ENCODE data around the gene MNX1.
A peak's percentile ranks its signal among the peaks of the same experiment; 100 is the strongest.

Gene MNX1

DNA sequence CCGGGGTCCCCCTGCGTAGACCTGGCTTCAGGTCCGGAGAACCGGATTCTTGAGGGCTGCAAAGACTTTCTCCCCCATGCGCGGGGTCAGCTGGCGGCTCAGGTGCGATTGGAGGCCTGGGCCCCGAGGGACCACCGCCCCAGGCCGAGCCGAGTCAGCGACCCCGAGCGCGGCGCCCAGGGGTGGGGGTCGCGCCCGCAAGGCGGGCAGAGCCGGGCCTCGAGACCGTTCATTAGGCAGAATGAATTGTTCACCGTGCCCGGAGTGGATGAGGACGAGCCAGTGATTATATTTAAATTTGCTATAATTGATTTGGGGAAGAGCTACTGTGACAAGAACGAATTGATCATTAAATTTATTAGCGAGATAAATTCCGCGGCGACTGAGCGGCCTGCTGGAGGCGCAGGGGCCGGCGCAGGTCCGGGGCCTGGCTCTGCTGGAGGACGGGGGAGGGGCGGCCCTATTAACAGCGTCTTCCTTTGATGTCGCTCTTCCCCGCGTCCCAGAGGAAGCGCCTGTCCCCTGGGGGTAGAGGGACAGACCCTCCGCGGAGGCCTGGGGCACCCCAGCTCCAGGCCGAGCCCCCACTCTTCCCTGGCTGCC is 7.5 kb downstream of the MNX1 start:
- TF ChIP-seq EZH2phosphoT487 (IDR thresholded peaks at IDR 0.05; ENCODE audit: borderline replicate concordance, low read length), result no peak
- TF ChIP-seq, protein P1, sequence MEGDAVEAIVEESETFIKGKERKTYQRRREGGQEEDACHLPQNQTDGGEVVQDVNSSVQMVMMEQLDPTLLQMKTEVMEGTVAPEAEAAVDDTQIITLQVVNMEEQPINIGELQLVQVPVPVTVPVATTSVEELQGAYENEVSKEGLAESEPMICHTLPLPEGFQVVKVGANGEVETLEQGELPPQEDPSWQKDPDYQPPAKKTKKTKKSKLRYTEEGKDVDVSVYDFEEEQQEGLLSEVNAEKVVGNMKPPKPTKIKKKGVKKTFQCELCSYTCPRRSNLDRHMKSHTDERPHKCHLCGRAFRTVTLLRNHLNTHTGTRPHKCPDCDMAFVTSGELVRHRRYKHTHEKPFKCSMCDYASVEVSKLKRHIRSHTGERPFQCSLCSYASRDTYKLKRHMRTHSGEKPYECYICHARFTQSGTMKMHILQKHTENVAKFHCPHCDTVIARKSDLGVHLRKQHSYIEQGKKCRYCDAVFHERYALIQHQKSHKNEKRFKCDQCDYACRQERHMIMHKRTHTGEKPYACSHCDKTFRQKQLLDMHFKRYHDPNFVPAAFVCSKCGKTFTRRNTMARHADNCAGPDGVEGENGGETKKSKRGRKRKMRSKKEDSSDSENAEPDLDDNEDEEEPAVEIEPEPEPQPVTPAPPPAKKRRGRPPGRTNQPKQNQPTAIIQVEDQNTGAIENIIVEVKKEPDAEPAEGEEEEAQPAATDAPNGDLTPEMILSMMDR (IDR thresholded peaks at IDR 0.05; ENCODE audit: low read depth, low read length, poor library complexity, severe bottlenecking), result no peak
- H3K4me1 ChIP-seq (ENCODE audit: control insufficient read depth, low read length), result peaks cover 1% of the 10 kb centered on the region; the same call in 1 of the 2 replicates
- no peaks in the 10 kb centered on the region for H3K9me2 ChIP-seq (replicated peaks; ENCODE audit: control insufficient read depth, low read length)
- no peaks in the 10 kb centered on the region for H3K79me2 ChIP-seq (ENCODE audit: control insufficient read depth, low read length)
- peaks cover 48% of the 10 kb centered on the region for H3K27me3 ChIP-seq (ENCODE audit: control insufficient read depth, low read length)
- H3K4me3 ChIP-seq (ENCODE audit: low read length), result no peak overlapping the region
- no peaks in the 10 kb centered on the region for H3K9me3 ChIP-seq (ENCODE audit: control insufficient read depth, insufficient read depth, low read length)
- no peaks in the 10 kb centered on the region; the same call in 1 of the 2 replicates for H4K20me1 ChIP-seq (ENCODE audit: control insufficient read depth, insufficient read depth, low read depth, low read length)
- no peaks in the 10 kb centered on the region for H3K36me3 ChIP-seq (ENCODE audit: control insufficient read depth, low read length)
- H3F3A ChIP-seq (ENCODE audit: control insufficient read depth, insufficient read depth), result no peaks in the 10 kb centered on the region
- no peak overlapping the region for H3K27ac ChIP-seq (ENCODE audit: low read depth, low read length)
- H3K4me2 ChIP-seq (ENCODE audit: low read length), result no peak overlapping the region

DNA sequence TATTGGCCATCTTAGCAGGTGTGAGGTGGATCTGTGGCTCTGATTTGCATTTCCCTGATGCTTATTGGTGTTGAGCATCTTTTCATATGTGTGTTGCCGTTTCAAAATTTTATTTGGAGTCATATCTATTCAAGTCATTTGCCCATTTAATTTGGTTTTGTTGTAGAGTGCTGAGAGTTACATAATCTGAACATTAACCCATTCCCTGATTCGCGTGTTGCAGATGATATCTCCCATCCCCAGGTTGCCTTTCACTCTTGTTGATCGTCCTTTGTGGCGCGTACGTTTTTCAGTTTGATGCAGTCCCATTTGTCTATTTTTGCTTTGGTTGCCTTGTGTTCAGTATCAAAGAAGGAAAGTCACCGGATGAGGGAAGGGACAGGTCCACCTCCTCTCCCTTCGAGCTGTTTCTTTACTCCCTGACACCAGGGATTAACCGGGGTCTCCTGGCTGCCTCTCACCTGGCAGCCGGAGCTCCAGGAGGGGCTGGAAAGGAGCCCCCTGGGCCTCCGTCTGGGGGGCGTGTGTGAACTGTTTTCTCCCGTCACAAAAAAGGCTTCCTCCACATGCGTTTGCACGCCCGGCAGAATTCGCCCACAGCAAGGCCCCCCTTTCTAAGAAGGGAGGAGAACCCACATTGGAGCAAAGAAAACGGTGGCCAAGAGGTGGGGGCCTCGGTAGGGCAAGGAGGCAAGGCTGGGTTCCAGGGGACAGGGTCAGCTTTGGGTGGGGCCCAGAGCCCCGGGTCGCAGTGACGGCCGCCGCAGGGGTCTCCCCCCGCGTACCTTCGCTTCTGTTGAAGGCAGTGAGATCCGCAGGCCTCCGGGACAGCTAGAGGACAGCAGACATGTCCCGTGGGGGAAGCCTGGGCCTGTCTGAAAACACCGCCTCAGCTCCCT is 8.3 kb downstream of the MNX1 start:
- Histone ChIP-seq H3K36me3 (ENCODE audit: control insufficient read depth, low read length) (no peaks in the 10 kb centered on the region), H4K20me1 (ENCODE audit: control insufficient read depth, insufficient read depth, low read depth, low read length) (no peaks in the 10 kb centered on the region; the same call in 1 of the 2 replicates), H3K9me2 (replicated peaks; ENCODE audit: control insufficient read depth, low read length) (no peaks in the 10 kb centered on the region), H3K4me2 (ENCODE audit: low read length) (no peak overlapping the region), H3K27me3 (ENCODE audit: control insufficient read depth, low read length) (peaks cover 44% of the 10 kb centered on the region), H3F3A (ENCODE audit: control insufficient read depth, insufficient read depth) (no peaks in the 10 kb centered on the region), H3K79me2 (ENCODE audit: control insufficient read depth, low read length) (no peaks in the 10 kb centered on the region), H3K9me3 (ENCODE audit: control insufficient read depth, insufficient read depth, low read length) (no peaks in the 10 kb centered on the region), H3K4me1 (ENCODE audit: control insufficient read depth, low read length) (peaks cover 9% of the 10 kb centered on the region), H3K4me3 (ENCODE audit: low read length) (no peak overlapping the region), H3K27ac (ENCODE audit: low read depth, low read length) (no peak overlapping the region)
- TF ChIP-seq, protein P1 (IDR thresholded peaks at IDR 0.05; ENCODE audit: low read depth, low read length, poor library complexity, severe bottlenecking), result no peak
- 0 out of 2 replicates have a peak, but pooled peaks have one; percentile 7 for TF ChIP-seq EZH2phosphoT487 (IDR thresholded peaks at IDR 0.05; ENCODE audit: borderline replicate concordance, low read length)

DNA sequence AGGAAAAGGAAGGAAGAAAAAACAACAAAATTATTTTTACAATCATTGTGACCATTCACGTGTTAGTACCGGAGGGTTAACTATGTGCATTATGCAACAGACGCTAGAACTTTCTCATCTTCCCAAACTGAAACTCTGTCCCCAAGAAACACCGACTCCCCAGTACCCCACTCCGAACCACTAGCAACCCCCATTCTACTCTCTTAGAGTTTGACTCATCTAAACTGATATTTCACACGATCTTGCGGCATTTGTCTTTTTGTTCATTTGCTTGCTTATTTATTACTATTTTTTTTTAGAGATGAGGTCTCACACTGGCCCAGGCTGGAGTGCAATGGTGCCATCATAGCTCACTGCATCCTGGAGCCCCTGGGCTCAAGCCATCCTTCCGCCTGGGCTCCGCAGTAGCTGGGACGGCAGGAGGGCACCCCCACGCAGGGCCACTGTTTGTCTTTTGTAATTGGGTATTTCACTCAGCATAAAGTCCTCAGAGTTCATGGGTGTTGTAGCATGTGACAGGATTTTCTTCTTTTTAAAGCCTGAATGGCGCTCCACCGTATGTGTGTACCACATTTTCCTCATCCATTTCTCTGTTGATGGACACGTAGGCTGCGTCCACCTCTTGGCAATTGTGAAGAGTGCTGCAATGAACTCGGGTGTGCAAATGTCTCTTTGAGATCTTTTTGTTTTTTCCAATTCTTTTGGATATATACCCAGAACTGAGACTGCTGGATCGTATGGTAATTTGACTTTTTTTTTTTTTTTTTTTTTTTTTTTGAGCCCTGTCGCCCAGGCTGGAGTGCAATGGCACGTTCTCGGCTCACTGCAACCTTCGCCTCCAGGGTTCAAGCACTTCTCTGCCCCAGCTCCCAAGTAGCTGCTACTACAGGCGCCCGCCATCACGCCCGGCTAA is 9.5 kb downstream of the MNX1 start:
- no peaks in the 10 kb centered on the region for H4K20me1 ChIP-seq (ENCODE audit: control insufficient read depth, insufficient read depth, low read depth, low read length)
- peaks cover 16% of the 10 kb centered on the region for H3K4me1 ChIP-seq (ENCODE audit: control insufficient read depth, low read length)
- no peak overlapping the region for H3K27ac ChIP-seq (ENCODE audit: low read depth, low read length)
- H3K36me3 ChIP-seq (ENCODE audit: control insufficient read depth, low read length), result no peaks in the 10 kb centered on the region
- H3K27me3 ChIP-seq (ENCODE audit: control insufficient read depth, low read length), result peaks cover 50% of the 10 kb centered on the region
- no peaks in the 10 kb centered on the region for H3K9me2 ChIP-seq (replicated peaks; ENCODE audit: control insufficient read depth, low read length)
- no peaks in the 10 kb centered on the region for H3F3A ChIP-seq (ENCODE audit: control insufficient read depth, insufficient read depth)
- TF ChIP-seq, protein P1 (IDR thresholded peaks at IDR 0.05; ENCODE audit: low read depth, low read length, poor library complexity, severe bottlenecking), result no peak
- TF ChIP-seq EZH2phosphoT487 (IDR thresholded peaks at IDR 0.05; ENCODE audit: borderline replicate concordance, low read length), result peak; percentile 66; the same call in 1 of the 2 replicates
- no peaks in the 10 kb centered on the region for H3K79me2 ChIP-seq (ENCODE audit: control insufficient read depth, low read length)
- no peak overlapping the region for H3K4me3 ChIP-seq (ENCODE audit: low read length)
- no peaks in the 10 kb centered on the region for H3K9me3 ChIP-seq (ENCODE audit: control insufficient read depth, insufficient read depth, low read length)
- no peak overlapping the region for H3K4me2 ChIP-seq (ENCODE audit: low read length)
